Measurements from ENCODE around the gene IDI2.

The IDI2 gene

GRCh38 chr10:1007583-1007982 lies 18.1 kb downstream of the IDI2 start:
- DNase-seq (ENCODE audit: low spot score), result no peak

GRCh38 chr10:1006573-1006972 lies 19.1 kb downstream of the IDI2 start:
- no peak for DNase-seq (ENCODE audit: low spot score)

GRCh38 chr10:1003884-1004670 lies 21.6 kb downstream of the IDI2 start:
- no peak for DNase-seq (ENCODE audit: low spot score)

- no peak for DNase-seq (ENCODE audit: low spot score)
Measured at GRCh38 chr10:1002425-1003006, 23.1 kb downstream of the IDI2 start.

- no peak for DNase-seq (ENCODE audit: low spot score)
Measured at GRCh38 chr10:997266-998022, 28.2 kb downstream of the IDI2 start.

GRCh38 chr10:996031-996430 lies 29.6 kb downstream of the IDI2 start:
- no peak for DNase-seq (ENCODE audit: low spot score)

GRCh38 chr10:995559-995926 lies 30.1 kb downstream of the IDI2 start:
- no peak for DNase-seq (ENCODE audit: low spot score)

GRCh38 chr10:994836-995558 lies 30.7 kb downstream of the IDI2 start:
- no peak for DNase-seq (ENCODE audit: low spot score)

GRCh38 chr10:992871-993270 lies 32.8 kb downstream of the IDI2 start:
- DNase-seq (ENCODE audit: low spot score), result no peak

GRCh38 chr10:992467-992866 lies 33.2 kb downstream of the IDI2 start:
- no peak for DNase-seq (ENCODE audit: low spot score)

- no peak for DNase-seq (ENCODE audit: low spot score)
Measured at GRCh38 chr10:990808-991207, 34.9 kb downstream of the IDI2 start.

GRCh38 chr10:988667-989545 lies 36.8 kb downstream of the IDI2 start:
- DNase-seq (ENCODE audit: low spot score), result no peak

- peak; percentile 98 for DNase-seq (ENCODE audit: low spot score)
Measured at GRCh38 chr10:987870-988666, 37.6 kb downstream of the IDI2 start, which contains the start of gene GTPBP4. GTPBP4 (plus strand) TSS chr10:988434; CDS start chr10:988480, 46 bp downstream.

- DNase-seq (ENCODE audit: low spot score), result no peak
Measured at GRCh38 chr10:987620-987869, 38.1 kb downstream of the IDI2 start.

GRCh38 chr10:986881-987619 lies 38.6 kb downstream of the IDI2 start:
- DNase-seq (ENCODE audit: low spot score), result no peak

- no peak for DNase-seq (ENCODE audit: low spot score)
Measured at GRCh38 chr10:986137-986825, 39.4 kb downstream of the IDI2 start.

- DNase-seq (ENCODE audit: low spot score), result no peak
Measured at GRCh38 chr10:985361-985760, 40.3 kb downstream of the IDI2 start.

- no peak for DNase-seq (ENCODE audit: low spot score)
Measured at GRCh38 chr10:983971-984655, 41.5 kb downstream of the IDI2 start.

Data from SK-N-DZ (cell line).